ENCODE measurements around the gene NAV2. TPM values are rescaled to one million over a fixed set of nuclear protein-coding genes. Genes with fewer than 3 reads are reported as not detected.

NAV2 gene
- total RNA-seq, 4 donors from 2014 or later, result 19.2 to 34.7 (median 25.8) TPM

DNA sequence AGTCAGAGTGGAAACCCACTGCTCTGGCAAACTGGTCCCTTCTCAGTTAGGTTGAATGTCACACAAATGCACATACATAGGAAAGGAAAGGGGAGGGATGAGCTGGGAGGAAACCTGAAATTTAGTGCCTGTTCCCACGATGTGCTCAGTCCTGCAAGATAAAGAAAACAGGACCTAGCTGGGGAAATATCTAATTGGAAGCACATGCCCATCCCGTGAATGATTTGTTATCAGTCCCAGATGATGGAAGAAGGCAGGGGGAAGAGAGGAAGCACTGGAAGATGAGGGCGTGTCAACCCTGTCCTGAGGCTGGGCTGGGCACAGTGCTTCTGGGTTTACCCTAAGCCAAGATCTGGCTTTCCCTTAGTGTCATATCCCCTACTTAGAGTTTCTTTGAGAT is 173.9 kb downstream of the NAV2 start:
- Histone ChIP-seq H3K36me3 (peaks cover 0 to 69% (median 0%) of the 10 kb centered on the region in 3 donors), H3K4me1 (peaks cover 0 to 9% (median 2%) of the 10 kb centered on the region in 4 donors), H3K27ac (no peak overlapping the region), H3K9me3 (no peaks in the 10 kb centered on the region), H3K4me3 (no peak overlapping the region), H3K27me3 (no peaks in the 10 kb centered on the region)
- no peak for DNase-seq (ENCODE audit: low spot score in 2 of 2)
- 71 to 78% methylated on average over 3 of the region's 3 CpGs for WGBS, 2 donors
- TF ChIP-seq POLR2A (IDR thresholded peaks at IDR 0.05), result no peak
- no peak for TF ChIP-seq EP300 (IDR thresholded peaks at IDR 0.05)
- no peak for TF ChIP-seq CTCF (IDR thresholded peaks at IDR 0.05)

DNA sequence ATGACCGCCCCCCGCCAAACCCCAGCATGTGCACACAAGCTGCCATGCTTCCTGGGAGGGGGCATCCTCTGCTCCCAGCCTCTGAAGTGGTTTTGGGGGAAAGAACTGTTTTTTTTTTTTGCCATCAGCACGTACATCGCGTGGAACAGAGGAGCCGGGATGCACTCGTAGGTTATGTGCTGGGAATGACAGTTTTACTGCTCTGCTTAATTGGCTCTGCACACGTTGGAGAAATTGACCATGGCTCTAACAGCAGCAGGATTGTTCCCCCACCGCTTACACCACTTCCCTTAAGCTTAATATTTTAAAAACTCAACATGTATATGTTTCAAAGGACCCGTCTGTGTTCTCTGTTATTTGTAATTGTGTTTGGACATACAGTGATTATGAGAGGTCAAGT is 175.2 kb downstream of the NAV2 start:
- Histone ChIP-seq H3K27ac (no peak overlapping the region), H3K27me3 (no peaks in the 10 kb centered on the region), H3K36me3 (peaks cover 0 to 64% (median 0%) of the 10 kb centered on the region in 3 donors), H3K4me1 (peaks cover 0 to 9% (median 2%) of the 10 kb centered on the region in 4 donors), H3K9me3 (no peaks in the 10 kb centered on the region), H3K4me3 (no peak overlapping the region)
- DNase-seq (ENCODE audit: low spot score in 2 of 2), result no peak
- TF ChIP-seq CTCF (IDR thresholded peaks at IDR 0.05) (no peak), EP300 (IDR thresholded peaks at IDR 0.05) (no peak), POLR2A (IDR thresholded peaks at IDR 0.05) (no peak)
- 79 to 85% methylated on average over 10 of the region's 10 CpGs for WGBS, 2 donors

- no peak for DNase-seq (ENCODE audit: low spot score in 2 of 2)
- TF ChIP-seq EP300 (IDR thresholded peaks at IDR 0.05) (no peak), CTCF (IDR thresholded peaks at IDR 0.05) (no peak), POLR2A (IDR thresholded peaks at IDR 0.05) (no peak)
- H3K4me3 ChIP-seq, result no peak overlapping the region
- H3K9me3 ChIP-seq, result no peaks in the 10 kb centered on the region
- WGBS, 2 donors, result 82 to 88% methylated on average over 5 of the region's 5 CpGs
- H3K27ac ChIP-seq, result no peak overlapping the region
- H3K36me3 ChIP-seq, result peaks cover 0 to 61% (median 0%) of the 10 kb centered on the region in 3 donors
- peaks cover 0 to 9% (median 2%) of the 10 kb centered on the region in 4 donors for H3K4me1 ChIP-seq
- no peaks in the 10 kb centered on the region for H3K27me3 ChIP-seq
Observed at GRCh38 chr11:19889531-19889930, 176.9 kb downstream of the NAV2 start.

GRCh38 chr11:19890308-19890707 is 177.7 kb downstream of the NAV2 start:
- WGBS, 2 donors, result 23 to 54% methylated on average over 1 of the region's 1 CpG
- Histone ChIP-seq H3K27ac (no peak overlapping the region), H3K4me1 (peaks cover 0 to 9% (median 2%) of the 10 kb centered on the region in 4 donors), H3K9me3 (no peaks in the 10 kb centered on the region), H3K4me3 (no peak overlapping the region), H3K36me3 (peaks cover 0 to 53% (median 0%) of the 10 kb centered on the region in 3 donors), H3K27me3 (no peaks in the 10 kb centered on the region)
- no peak for DNase-seq (ENCODE audit: low spot score in 2 of 2)
- TF ChIP-seq CTCF (IDR thresholded peaks at IDR 0.05) (no peak), POLR2A (IDR thresholded peaks at IDR 0.05) (no peak), EP300 (IDR thresholded peaks at IDR 0.05) (no peak)

DNA sequence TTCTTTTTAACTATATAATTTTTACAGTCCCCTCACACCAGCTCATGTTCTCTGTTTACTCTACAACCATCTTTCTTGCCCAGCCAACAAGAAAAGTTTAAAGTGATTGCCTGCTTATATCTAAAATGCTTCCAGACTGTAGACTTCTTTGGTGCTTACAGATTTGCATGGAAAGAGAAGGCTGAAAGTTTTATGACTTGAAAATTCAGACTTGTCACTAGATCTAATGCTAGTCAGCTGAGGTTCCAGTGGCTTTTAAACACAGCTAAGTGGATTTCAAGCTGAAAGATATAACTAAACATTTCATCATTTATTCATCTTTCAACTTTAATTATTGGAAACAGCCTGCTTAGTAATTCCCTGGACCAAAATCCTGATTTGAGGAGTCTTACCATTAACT is 178.4 kb downstream of the NAV2 start:
- no peaks in the 10 kb centered on the region for H3K9me3 ChIP-seq
- H3K36me3 ChIP-seq, result peaks cover 0 to 52% (median 0%) of the 10 kb centered on the region in 3 donors
- H3K4me3 ChIP-seq, result no peak overlapping the region
- TF ChIP-seq POLR2A (IDR thresholded peaks at IDR 0.05), result no peak
- TF ChIP-seq EP300 (IDR thresholded peaks at IDR 0.05), result no peak
- TF ChIP-seq CTCF (IDR thresholded peaks at IDR 0.05), result no peak
- DNase-seq (ENCODE audit: low spot score in 2 of 2), result no peak
- H3K4me1 ChIP-seq, result peaks cover 0 to 9% (median 2%) of the 10 kb centered on the region in 4 donors
- no peak overlapping the region for H3K27ac ChIP-seq
- no peaks in the 10 kb centered on the region for H3K27me3 ChIP-seq
